Muscle of leg (tissue), 11 donors: Measurements from ENCODE around the gene MPHOSPH10. TPM values are rescaled to one million over a fixed set of nuclear protein-coding genes. Genes with fewer than 3 reads are reported as not detected.
A peak's percentile ranks its signal among the peaks of the same experiment; 100 is the strongest.

Experiments
- DNase-seq: peaks from one replicate; pipeline ENCODE4 v3.0.0; 2013
- H3K27ac ChIP-seq: one replicate; pipeline ENCODE4 v1.5.1; 2013; ENCODE audit warnings: mild to moderate bottlenecking, low read length, control low read depth
- H3K27me3 ChIP-seq: one replicate; pipeline ENCODE4 v1.6.1; 2013; ENCODE audit warnings: low read length; ENCODE audit not compliant: control insufficient read depth, insufficient read depth
- H3K36me3 ChIP-seq: one replicate; pipeline ENCODE4 v1.6.1; 2013; ENCODE audit warnings: low read length; ENCODE audit not compliant: control insufficient read depth, insufficient read depth
- H3K4me1 ChIP-seq: one replicate; pipeline ENCODE4 v1.6.1; 2013; ENCODE audit warnings: low read length; ENCODE audit not compliant: control insufficient read depth, insufficient read depth
- H3K4me3 ChIP-seq: one replicate; pipeline ENCODE4 v1.5.1; 2013; ENCODE audit warnings: low read length, control low read depth
- H3K9me3 ChIP-seq: replicated peaks from 2 replicates; pipeline ENCODE4 v1.6.1; 2013; ENCODE audit warnings: low read depth, low read length; ENCODE audit not compliant: control insufficient read depth
- WGBS: methylation state at CpG from one replicate; pipeline ENCODE4 v1.1.5; 2013; ENCODE audit warnings: missing lambda C conversion rate; ENCODE audit not compliant: insufficient coverage; 5-methylcytosine and 5-hydroxymethylcytosine counted together
- polyA plus RNA-seq, 8 donors: library from polyadenylated mRNA; unstranded; fragments of 120-200 nt; gene quantifications; one replicate each; pipeline versions ENCODE4 v1.2.1 to v1.2.3, GENCODE V29; 2013; ENCODE audit warnings: inconsistent platforms in 1 of 8, low replicate concordance in 1 of 8; ENCODE audit not compliant: insufficient read length in 8 of 8, insufficient read depth in 1 of 8
- total RNA-seq: library from RNA; stranded (reverse); fragments of 120-200 nt; gene quantifications from one replicate; pipeline ENCODE4 v1.2.4, GENCODE V29; 2013

MPHOSPH10 gene
- total and polyA plus RNA-seq, 9 donors: 21.3 to 38.3 (median 31.7) TPM

DNA sequence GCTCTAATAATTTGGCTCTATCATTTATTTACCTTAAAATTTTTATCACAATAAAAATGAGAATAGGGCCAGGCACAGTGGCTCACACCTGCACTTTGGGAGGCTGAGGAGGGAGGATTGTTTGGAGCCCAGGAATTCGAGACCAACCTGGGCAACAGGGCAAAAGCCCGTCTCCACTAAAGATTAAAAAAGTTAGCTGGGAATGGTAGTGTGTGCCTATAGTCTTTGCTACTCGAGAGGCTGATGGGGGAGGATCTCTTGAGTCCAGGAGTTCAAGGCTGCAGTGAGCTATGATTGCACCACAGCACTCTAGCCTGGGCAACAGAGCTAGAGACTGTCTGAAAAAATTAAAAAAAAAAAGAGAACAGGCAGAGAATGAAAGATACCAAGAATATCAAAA is 5.7 kb downstream of the MPHOSPH10 start:
- no peak overlapping the region for H3K27ac ChIP-seq
- peaks cover 40% of the 10 kb centered on the region for H3K36me3 ChIP-seq
- no peak overlapping the region for H3K4me3 ChIP-seq
- H3K9me3 ChIP-seq: no peaks in the 10 kb centered on the region
- H3K27me3 ChIP-seq: no peaks in the 10 kb centered on the region
- peaks cover 6% of the 10 kb centered on the region for H3K4me1 ChIP-seq
- DNase-seq: no peak
- 86% methylated on average over 3 of the region's 3 CpGs for WGBS

DNA sequence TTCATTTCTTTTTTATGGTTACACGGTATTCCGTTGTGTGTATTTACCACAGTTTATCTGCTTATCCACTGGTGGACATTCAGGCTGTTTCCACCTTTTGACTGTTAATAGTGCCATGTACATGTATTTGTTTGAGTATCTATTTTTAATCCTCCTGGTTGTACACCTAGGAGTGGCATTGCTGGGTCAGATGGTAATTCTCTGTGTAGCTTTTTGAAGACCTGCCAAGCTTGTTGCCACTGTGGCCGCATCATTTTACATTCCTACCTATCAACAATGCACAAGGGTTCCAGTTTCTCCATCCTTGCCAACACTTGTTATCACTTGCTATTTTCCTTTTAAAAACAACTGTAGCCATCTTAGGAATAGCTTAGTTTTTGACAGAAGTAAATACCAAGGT is 13.3 kb downstream of the MPHOSPH10 start:
- Histone ChIP-seq H3K9me3 (no peaks in the 10 kb centered on the region), H3K27ac (no peak overlapping the region), H3K4me3 (no peak overlapping the region), H3K36me3 (peaks cover 55% of the 10 kb centered on the region), H3K4me1 (no peaks in the 10 kb centered on the region), H3K27me3 (no peaks in the 10 kb centered on the region)
- WGBS: 100% methylated on average over 2 of the region's 3 CpGs
- DNase-seq: no peak

DNA sequence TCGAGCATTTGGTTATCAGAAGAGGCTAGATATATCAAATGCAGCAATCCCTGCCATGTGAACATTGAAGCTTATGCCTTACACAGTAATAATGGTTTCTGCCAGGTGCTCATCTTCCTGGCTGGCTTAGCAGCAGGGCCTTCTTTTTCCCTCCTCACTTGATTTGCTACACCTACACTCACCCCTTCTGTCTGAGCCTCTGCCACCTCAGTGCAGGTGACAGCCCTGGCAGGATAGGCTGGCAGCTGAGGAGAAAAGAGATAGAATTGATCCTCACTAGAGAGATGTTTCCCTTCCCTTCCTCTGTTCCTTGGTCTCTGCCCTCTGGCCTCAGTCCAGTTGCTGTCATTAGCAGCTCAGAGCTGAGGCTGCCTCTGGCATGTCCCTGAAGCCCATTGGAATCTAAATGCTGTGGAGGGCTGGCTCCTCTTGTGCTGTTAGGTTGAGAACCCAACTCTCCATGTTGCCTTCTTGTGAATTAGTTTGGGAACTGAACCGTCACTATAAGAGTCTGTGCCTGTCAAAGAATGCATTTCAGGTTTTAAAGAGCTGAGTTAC is 18.2 kb downstream of the MPHOSPH10 start:
- Histone ChIP-seq H3K4me1 (no peaks in the 10 kb centered on the region), H3K4me3 (no peak overlapping the region), H3K9me3 (no peaks in the 10 kb centered on the region), H3K27me3 (no peaks in the 10 kb centered on the region), H3K36me3 (peaks cover 45% of the 10 kb centered on the region), H3K27ac (no peak overlapping the region)
- 100% methylated on average over 1 of the region's 2 CpGs for WGBS
- DNase-seq: no peak

DNA sequence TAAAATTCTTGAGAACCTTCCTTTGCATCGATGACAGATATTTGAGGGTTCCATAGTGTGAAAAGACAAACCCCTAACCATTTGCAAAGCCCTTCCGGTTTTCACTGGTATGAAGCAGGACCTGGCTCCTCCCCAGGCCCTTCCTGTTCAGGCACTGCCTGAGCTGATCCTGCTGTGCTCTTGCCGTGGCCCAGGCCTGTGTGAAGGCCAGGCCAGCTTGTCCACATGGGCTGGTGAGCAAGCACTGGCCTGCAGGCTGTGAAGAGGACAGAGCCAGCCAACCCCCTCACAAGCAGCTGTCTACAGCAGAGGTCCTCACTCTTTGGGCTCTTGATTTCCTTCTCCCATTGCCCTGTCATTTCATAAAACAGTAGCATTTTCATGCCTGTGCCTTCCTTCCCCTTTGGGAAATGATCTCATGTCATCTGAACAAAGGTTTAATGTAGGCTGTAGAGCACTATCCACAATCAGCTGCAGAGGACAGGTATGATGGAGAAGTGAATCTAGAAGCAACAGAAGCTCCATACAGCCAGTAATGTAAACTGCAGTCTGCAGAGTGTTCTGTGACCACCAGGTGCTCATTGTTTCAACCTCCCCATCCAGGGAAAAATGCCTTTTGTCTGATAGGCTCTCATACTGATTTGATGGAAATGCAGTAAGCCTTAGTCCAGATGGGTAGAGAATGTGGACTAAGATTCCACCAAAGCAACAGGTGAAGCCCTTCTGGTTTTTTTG is 19.8 kb downstream of the MPHOSPH10 start:
- no peak overlapping the region for H3K4me3 ChIP-seq
- WGBS: 53% methylated on average over 2 of the region's 3 CpGs
- H3K4me1 ChIP-seq: no peaks in the 10 kb centered on the region
- no peak overlapping the region for H3K27ac ChIP-seq
- H3K27me3 ChIP-seq: peaks cover 3% of the 10 kb centered on the region
- H3K9me3 ChIP-seq: no peaks in the 10 kb centered on the region
- peaks cover 32% of the 10 kb centered on the region for H3K36me3 ChIP-seq
- DNase-seq: no peak

DNA sequence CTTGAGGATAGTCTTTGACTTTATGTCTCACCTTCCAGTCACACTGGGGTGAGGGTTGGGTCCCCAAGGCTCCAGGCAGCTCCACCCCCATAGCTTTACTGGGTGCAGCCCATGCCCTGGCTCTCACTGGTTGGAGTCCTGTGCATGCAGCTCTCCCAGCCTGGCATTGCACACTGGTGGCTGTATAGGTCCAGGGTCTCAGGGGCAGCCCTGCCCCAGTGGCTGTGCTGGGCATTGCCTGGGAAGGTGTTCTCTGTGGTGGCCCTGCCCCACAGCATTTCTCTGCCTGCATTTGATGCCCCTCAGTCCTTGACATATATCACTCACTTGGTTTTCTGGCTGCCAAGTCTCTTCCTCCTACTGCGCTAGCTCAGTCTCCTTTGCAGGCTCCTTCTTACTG is 21.2 kb downstream of the MPHOSPH10 start:
- 100% methylated on average over 1 of the region's 1 CpG for WGBS
- H3K9me3 ChIP-seq: no peaks in the 10 kb centered on the region
- H3K27me3 ChIP-seq: peaks cover 3% of the 10 kb centered on the region
- no peak overlapping the region for H3K4me3 ChIP-seq
- no peak for DNase-seq
- peaks cover 26% of the 10 kb centered on the region for H3K36me3 ChIP-seq
- H3K4me1 ChIP-seq: peaks cover 6% of the 10 kb centered on the region
- H3K27ac ChIP-seq: no peak overlapping the region

DNA sequence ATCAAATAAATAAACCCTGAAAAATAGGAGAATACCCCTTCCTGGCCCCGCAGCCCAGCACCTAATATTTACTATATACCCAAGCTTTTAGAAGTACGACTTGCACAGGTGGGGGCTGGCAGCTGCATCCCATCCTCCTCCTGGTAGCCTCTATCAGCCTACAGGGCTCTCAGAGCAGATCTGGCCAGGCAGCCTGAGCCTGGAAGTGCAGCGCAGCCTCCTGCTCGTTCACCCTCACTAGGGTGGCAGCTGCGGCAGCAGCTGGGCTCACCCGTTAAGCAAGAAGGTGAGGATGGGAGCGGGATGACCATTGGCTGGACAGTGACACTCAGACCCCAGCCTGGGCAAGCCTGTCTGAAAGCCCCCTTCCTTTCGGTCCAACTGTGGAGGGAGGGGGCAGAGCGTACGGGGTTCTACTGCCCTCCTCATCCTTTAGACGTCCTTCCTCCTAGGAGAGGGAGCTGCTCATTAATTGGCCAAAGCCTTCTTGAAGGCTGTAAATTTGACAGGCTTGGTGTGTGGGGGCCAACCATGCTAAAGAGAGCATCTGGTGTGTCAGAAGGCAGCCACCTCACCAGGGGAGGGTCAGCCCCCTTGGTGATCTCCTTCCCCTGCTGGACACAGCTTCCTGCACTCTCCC is 23.3 kb downstream of the MPHOSPH10 start:
- H3K36me3 ChIP-seq: peaks cover 19% of the 10 kb centered on the region
- no peak overlapping the region for H3K27ac ChIP-seq
- H3K4me3 ChIP-seq: no peak overlapping the region
- WGBS: 63% methylated on average over 10 of the region's 11 CpGs
- H3K27me3 ChIP-seq: peaks cover 3% of the 10 kb centered on the region
- H3K9me3 ChIP-seq: no peaks in the 10 kb centered on the region
- DNase-seq: no peak
- H3K4me1 ChIP-seq: peaks cover 16% of the 10 kb centered on the region

DNA sequence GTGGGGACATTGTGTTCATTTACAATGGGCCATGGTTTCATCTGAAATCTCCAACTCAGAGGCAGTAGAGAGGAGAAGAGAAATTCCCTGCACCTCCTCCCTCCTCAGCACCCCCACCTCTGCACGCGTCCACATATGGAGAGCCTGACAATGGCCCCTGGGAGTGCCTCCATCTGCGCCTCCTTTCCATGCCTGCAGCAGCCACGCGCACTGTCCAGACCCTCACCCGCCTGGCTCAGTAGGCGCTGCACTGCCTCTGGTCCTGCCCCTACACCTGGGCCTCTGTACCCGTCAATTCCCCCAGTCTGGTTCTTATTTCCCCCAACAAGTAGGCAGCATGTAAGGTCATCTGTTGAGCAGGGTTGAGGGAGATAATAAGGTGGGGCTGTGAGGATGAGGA is 23.8 kb downstream of the MPHOSPH10 start:
- Histone ChIP-seq H3K4me3 (no peak overlapping the region), H3K27me3 (peaks cover 3% of the 10 kb centered on the region), H3K27ac (no peak overlapping the region), H3K36me3 (peaks cover 13% of the 10 kb centered on the region), H3K4me1 (peaks cover 16% of the 10 kb centered on the region), H3K9me3 (no peaks in the 10 kb centered on the region)
- WGBS: 53% methylated on average over 5 of the region's 8 CpGs
- no peak for DNase-seq

DNA sequence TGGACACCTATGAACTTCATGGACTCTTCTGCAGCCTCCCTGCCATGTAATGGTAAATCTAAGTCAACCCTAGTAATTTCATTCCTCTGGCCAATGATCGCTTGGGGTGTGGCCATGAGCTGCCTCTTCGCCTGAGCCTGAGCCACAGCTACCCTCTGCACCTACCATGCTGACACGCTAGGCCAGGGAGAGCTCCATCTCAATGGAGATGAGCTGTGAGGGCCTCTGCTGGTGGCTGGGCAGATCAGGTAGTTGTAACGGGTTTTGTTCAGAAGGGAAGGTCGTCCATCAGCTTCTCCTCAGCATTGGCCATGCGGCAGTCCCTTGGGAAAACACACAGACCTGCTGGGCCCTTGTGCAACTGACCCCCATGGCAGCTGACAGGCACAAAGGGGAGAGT is 24.4 kb downstream of the MPHOSPH10 start:
- 50% methylated on average over 3 of the region's 6 CpGs for WGBS
- Histone ChIP-seq H3K36me3 (peaks cover 10% of the 10 kb centered on the region), H3K4me1 (peaks cover 16% of the 10 kb centered on the region), H3K4me3 (no peak overlapping the region), H3K27ac (no peak overlapping the region), H3K9me3 (no peaks in the 10 kb centered on the region), H3K27me3 (peaks cover 3% of the 10 kb centered on the region)
- no peak for DNase-seq

DNA sequence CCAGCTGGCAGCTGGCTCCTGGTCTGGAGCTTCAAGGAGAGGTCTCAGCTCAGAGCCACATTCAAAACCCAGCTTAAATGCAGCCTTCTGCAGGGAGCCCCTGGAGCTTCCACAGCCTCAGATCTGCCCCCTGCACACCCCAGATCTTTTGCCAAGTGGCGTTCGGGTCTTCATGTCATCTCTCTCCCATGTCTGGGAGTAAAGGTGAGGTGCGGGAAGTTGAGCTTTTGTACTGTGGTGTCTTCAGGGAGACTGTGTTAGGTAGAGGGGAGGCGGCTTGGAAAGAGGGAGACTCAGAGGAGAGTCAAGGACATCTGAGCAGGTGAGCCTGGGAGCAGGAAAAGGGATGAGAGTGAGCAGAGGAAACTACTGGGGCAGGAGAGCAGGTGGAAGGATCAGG is 25.4 kb downstream of the MPHOSPH10 start:
- Histone ChIP-seq H3K4me1 (peaks cover 16% of the 10 kb centered on the region), H3K4me3 (no peak overlapping the region), H3K27ac (no peak overlapping the region), H3K9me3 (no peaks in the 10 kb centered on the region), H3K36me3 (peaks cover 4% of the 10 kb centered on the region), H3K27me3 (peaks cover 3% of the 10 kb centered on the region)
- no peak for DNase-seq
- WGBS: 81% methylated on average over 2 of the region's 4 CpGs

GRCh38 chr2:71156573-71156972 is 26.1 kb downstream of the MPHOSPH10 start:
- H3K27ac ChIP-seq: peak overlapping the region; percentile 42
- DNase-seq: peak; percentile 72
- 29% methylated on average over 6 of the region's 6 CpGs for WGBS
- H3K9me3 ChIP-seq: no peaks in the 10 kb centered on the region
- peak overlapping the region; percentile 17 for H3K4me3 ChIP-seq
- H3K4me1 ChIP-seq: peaks cover 16% of the 10 kb centered on the region
- H3K27me3 ChIP-seq: peaks cover 3% of the 10 kb centered on the region
- H3K36me3 ChIP-seq: peaks cover 1% of the 10 kb centered on the region
